Sigmoid colon (tissue), 7 donors: Measurements from ENCODE around the gene SH3RF3. TPM values are rescaled to one million over a fixed set of nuclear protein-coding genes. Genes with fewer than 3 reads are reported as not detected.

ENCODE experiments used
- DNase-seq: peaks from one replicate; pipeline ENCODE4 v3.0.0-alpha.2; 2019
- H3K27ac ChIP-seq, 4 donors: fragments of 200-600 bp; sonication (generic); one replicate each; pipeline ENCODE4 v1.5.1; 2016 to 2019; ENCODE audit warnings: mild to moderate bottlenecking in 1 of 4
- H3K27me3 ChIP-seq, 3 donors: fragments of 200-600 bp; sonication (generic); one replicate each; pipeline ENCODE4 v1.5.1; 2019; ENCODE audit warnings: mild to moderate bottlenecking in 1 of 3
- H3K36me3 ChIP-seq, 4 donors: fragments of 200-600 bp; sonication (generic); one replicate each; pipeline ENCODE4 v1.5.1; 2016 to 2019
- H3K4me1 ChIP-seq, 4 donors: fragments of 200-600 bp; sonication (generic); one replicate each; pipeline ENCODE4 v1.5.1; 2017 to 2019
- H3K4me3 ChIP-seq, 4 donors: fragments of 200-600 bp; sonication (generic); one replicate each; pipeline ENCODE4 v1.5.1; 2017 to 2019; ENCODE audit warnings: mild to moderate bottlenecking in 2 of 4, moderate library complexity in 1 of 4
- H3K9me3 ChIP-seq, 4 donors: fragments of 200-600 bp in 3 of 4; sonication (generic) in 3 of 4; one replicate each; pipeline versions ENCODE4 v1.5.1 to v1.6.1; 2013 to 2019
- CTCF ChIP-seq, 4 experiments: fragments of 450-650 bp in 3 of 4; fragments of 200-600 bp in 1 of 4; IDR thresholded peaks; one replicate each; pipeline ENCODE4 v1.5.1; 2016 to 2019; ENCODE audit warnings: antibody characterized with exemption in 4 of 4, mild to moderate bottlenecking in 3 of 4, moderate library complexity in 2 of 4
- EP300 ChIP-seq, 4 donors: sonication (generic); formaldehyde crosslinking; IDR thresholded peaks; one replicate each; pipeline ENCODE4 v1.6.1; 2017; ENCODE audit warnings: antibody characterized with exemption in 4 of 4
- POLR2A ChIP-seq, 2 donors: fragments of 450-650 bp; IDR thresholded peaks; one replicate each; pipeline ENCODE4 v1.6.1; 2016; ENCODE audit warnings: antibody characterized with exemption in 2 of 2, mild to moderate bottlenecking in 2 of 2, moderate library complexity in 2 of 2
- POLR2AphosphoS5 ChIP-seq, 4 donors: sonication (generic); formaldehyde crosslinking; IDR thresholded peaks; one replicate each; pipeline ENCODE4 v1.6.1; 2017; ENCODE audit warnings: antibody characterized with exemption in 4 of 4
- WGBS, 2 donors: extraction: QIAGEN DNeasy Blood & Tissue Kit; methylation state at CpG; one replicate each; pipeline ENCODE4 v1.1.7; 2013; 5-methylcytosine and 5-hydroxymethylcytosine counted together
- intact Hi-C: fragments of 100-400 bp; cut with DNase I; formaldehyde crosslinking; loops from one replicate; pipeline ENCODE4 v1.15.1; 2023
- polyA plus RNA-seq, 3 donors: library from polyadenylated mRNA; stranded (reverse); fragments of 200-250 nt; gene quantifications; one replicate each; pipeline ENCODE4 v1.2.3, GENCODE V29; 2013
- total RNA-seq, 4 donors: library from RNA; depleted of rRNA; stranded (reverse); fragments of >200 nt; gene quantifications; one replicate each; pipeline ENCODE4 v1.1.0, GENCODE V29; 2016
- donor health status: healthy with polysubstance abuse.
- donor health status: Bipolar disorder and iron deficiency.
- donor health status: healthy.

The SH3RF3 gene
- total and polyA plus RNA-seq, 7 donors, result 0.69 to 10.0 (median 3.4) TPM

- Histone ChIP-seq H3K27me3 (no peaks in the 10 kb centered on the region), H3K9me3 (no peaks in the 10 kb centered on the region), H3K27ac (no peak overlapping the region), H3K4me1 (no peaks in the 10 kb centered on the region), H3K4me3 (no peak overlapping the region), H3K36me3 (peaks cover 0 to 12% (median 3%) of the 10 kb centered on the region in 4 donors)
- no peak for DNase-seq
- WGBS, 2 donors, result 81 to 89% methylated on average over 8 of the region's 8 CpGs
- intact Hi-C loops, result no loop called here
- TF ChIP-seq CTCF (IDR thresholded peaks at IDR 0.05) (no peak), POLR2AphosphoS5 (IDR thresholded peaks at IDR 0.05) (no peak), POLR2A (IDR thresholded peaks at IDR 0.05) (no peak), EP300 (IDR thresholded peaks at IDR 0.05) (no peak)
These were observed 273.2 kb downstream of the SH3RF3 start for GRCh38 chr2:109402180-109402579.

- 70 to 86% methylated on average over 17 of the region's 17 CpGs for WGBS, 2 donors
- TF ChIP-seq POLR2AphosphoS5 (IDR thresholded peaks at IDR 0.05) (no peak), CTCF (IDR thresholded peaks at IDR 0.05) (no peak), EP300 (IDR thresholded peaks at IDR 0.05) (no peak), POLR2A (IDR thresholded peaks at IDR 0.05) (no peak)
- no peaks in the 10 kb centered on the region for H3K4me1 ChIP-seq
These were observed 274.2 kb downstream of the SH3RF3 start for GRCh38 chr2:109402980-109403840.

GRCh38 chr2:109403841-109404201, 274.8 kb downstream of the SH3RF3 start:
- H3K27me3 ChIP-seq, result no peaks in the 10 kb centered on the region
- no peak overlapping the region for H3K27ac ChIP-seq
- H3K4me1 ChIP-seq, result no peaks in the 10 kb centered on the region
- H3K4me3 ChIP-seq, result no peak overlapping the region
- H3K9me3 ChIP-seq, result no peaks in the 10 kb centered on the region
- 92 to 95% methylated on average over 5 of the region's 5 CpGs for WGBS, 2 donors
- no peak for DNase-seq
- no peak for TF ChIP-seq POLR2A (IDR thresholded peaks at IDR 0.05)
- TF ChIP-seq EP300 (IDR thresholded peaks at IDR 0.05), result no peak
- no peak for TF ChIP-seq POLR2AphosphoS5 (IDR thresholded peaks at IDR 0.05)
- TF ChIP-seq CTCF (IDR thresholded peaks at IDR 0.05), result no peak
- intact Hi-C loops, result no loop called here
- H3K36me3 ChIP-seq, result peaks cover 0 to 12% (median 3%) of the 10 kb centered on the region in 4 donors

More at GRCh38 chr2:109402980-109403840, 274.2 kb downstream of the SH3RF3 start:
- DNase-seq, result no peak
- Histone ChIP-seq H3K9me3 (no peaks in the 10 kb centered on the region), H3K36me3 (peaks cover 0 to 12% (median 3%) of the 10 kb centered on the region in 4 donors), H3K27me3 (no peaks in the 10 kb centered on the region), H3K27ac (no peak overlapping the region), H3K4me3 (no peak overlapping the region)
- intact Hi-C loops, result no loop called here

GRCh38 chr2:109404681-109405080, 275.7 kb downstream of the SH3RF3 start:
- TF ChIP-seq POLR2AphosphoS5 (IDR thresholded peaks at IDR 0.05), result no peak
- no peak for TF ChIP-seq POLR2A (IDR thresholded peaks at IDR 0.05)
- TF ChIP-seq CTCF (IDR thresholded peaks at IDR 0.05), result no peak
- no peak for TF ChIP-seq EP300 (IDR thresholded peaks at IDR 0.05)
- no peak overlapping the region for H3K4me3 ChIP-seq
- H3K27ac ChIP-seq, result no peak overlapping the region
- H3K36me3 ChIP-seq, result peaks cover 0 to 9% (median 3%) of the 10 kb centered on the region in 4 donors
- H3K9me3 ChIP-seq, result no peaks in the 10 kb centered on the region
- H3K4me1 ChIP-seq, result no peaks in the 10 kb centered on the region
- no peaks in the 10 kb centered on the region for H3K27me3 ChIP-seq
- intact Hi-C loops, result no loop called here
- DNase-seq, result no peak
- 95 to 96% methylated on average over 6 of the region's 6 CpGs for WGBS, 2 donors
